GM19035 (cell line): ENCODE measurements around the gene LBHD2.
"Not testable (repeated sequence)": the region's sequence is repeated elsewhere in the genome, so short reads cannot be mapped to it uniquely, and the experiment has no call there.

Source experiments
- ATAC-seq: cut with Tn5 transposase; IDR thresholded peaks from one replicate; pipeline ENCODE4 v1.9.1; 2021; ENCODE audit not compliant: unreplicated experiment

Gene LBHD2

DNA sequence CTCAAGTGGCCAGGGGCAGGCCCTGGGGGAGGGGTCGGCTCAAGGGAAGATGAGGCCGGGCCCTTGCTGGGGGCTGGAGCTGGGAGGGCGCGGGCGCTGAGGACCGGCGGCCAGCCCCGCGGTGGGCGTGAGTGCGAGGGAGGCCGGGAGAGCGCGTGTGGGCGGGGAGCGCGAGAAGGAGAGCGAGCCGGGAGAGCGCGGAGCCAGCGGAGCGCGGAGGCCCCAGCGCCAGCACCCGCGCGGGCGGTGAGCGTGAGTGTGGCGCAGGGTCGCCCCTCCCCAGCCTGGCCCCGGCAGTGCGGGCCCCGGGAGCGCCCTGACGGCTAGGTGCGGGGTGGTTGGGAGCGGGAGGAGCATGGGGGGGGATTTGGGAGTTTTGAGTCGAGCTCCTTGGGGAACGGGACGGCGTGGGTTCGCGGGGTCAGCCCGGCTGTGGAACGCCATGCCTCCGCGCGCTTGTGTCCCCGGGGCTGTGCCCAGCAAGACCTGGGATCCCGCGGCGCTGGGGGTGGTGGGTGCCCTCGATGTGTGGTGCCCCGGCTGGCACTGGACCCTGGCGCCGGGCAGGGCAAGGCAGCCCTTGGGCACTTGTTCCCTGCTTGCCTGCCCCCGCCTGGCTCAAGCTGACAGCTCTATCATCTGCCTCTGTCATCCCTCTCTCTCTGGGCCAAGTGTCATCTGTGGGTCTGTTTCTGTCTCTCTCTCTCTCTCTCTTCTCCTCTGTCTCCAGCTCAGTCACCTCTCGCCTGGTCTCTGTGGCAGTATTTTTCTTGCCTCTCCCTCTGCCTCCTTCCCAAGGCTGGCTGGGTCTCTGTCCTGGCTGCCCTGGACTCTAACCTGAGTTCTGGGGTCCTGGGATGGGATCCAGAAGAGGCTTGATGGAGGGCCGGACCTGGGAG, at the start of gene LBHD2:
Gene LBHD2 (plus strand): TSS at position 190 of the 899 bp plus-strand sequence. CDS start 1,803 bp downstream, outside the sequence.
- no peak for ATAC-seq

DNA sequence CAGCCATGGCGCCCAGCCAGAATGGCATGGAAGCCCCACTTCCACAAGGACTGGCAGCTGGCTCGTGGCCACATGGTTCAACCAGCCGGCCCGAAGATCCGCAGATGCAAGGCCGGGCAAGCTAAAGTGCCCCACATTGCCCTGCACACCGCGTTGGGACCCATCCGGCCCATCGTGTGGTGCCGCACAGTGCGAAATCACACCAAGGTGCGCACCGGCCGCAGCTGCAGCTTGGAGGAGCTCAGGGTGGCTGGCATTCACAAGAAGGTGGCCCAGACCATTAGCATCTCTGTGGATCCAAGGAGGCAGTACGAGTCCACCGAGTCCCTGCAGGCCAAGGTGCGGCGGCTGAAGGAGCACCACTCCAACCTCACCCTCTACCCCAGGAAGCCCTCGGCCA, 42.5 kb upstream of the LBHD2 start:
- ATAC-seq, result no peak

DNA sequence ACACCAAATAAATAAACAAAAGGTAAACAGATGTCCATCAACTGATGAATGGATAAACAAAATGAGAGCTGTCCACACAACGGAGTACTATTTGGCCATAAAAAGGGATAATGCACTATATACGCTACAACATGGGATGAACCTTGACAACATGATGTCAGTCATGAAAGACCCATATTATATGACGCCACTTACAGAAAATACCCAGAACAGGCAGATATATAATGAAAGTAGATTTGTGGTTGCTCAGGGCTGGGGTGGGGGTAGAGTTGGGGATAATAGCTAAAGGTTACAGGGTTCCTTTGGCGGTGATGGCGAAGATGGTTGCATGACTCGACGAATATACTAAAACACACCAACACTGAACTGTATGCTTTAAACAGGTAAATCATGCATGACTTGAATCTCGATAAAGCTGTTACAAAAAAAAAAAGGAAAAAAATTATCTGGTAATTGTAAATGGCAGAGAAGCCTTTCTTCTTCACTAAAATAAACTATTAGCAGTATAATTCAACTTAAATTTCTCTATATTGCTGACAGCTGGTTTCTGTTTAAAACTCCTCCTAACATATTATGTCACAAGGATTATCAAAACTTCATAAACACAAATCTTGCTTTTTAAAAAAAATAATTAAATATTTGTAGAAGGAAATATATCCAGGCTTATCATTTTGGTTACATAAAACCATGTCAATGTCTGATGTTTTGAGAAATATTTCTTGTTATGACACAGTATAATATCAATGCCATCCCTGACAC, 40.6 kb upstream of the LBHD2 start:
- ATAC-seq, result no peak

DNA sequence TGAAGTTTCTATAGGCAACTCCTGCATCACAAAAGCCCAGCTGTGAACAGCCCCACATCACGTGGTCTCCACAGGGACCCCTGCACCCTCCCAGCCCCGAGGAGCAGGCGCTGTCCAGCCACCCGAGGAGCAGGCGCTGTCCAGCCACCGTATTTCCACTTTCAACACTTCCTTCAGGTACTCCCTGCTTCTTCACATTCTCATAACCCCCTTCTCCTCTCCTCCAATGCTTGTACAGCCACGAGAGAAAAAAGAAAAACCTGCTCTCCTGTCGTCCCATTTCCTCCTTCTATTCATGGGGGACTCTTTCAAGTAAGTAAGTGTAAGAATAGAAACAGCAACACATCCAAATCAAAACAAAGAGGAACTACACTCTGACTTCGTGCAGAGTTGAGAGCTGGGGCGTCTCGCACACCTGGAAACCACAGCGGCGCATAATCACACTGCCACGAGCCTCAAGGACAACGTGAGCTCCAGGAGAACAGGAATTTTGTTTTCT, 38.6 kb upstream of the LBHD2 start:
- ATAC-seq, result no peak

DNA sequence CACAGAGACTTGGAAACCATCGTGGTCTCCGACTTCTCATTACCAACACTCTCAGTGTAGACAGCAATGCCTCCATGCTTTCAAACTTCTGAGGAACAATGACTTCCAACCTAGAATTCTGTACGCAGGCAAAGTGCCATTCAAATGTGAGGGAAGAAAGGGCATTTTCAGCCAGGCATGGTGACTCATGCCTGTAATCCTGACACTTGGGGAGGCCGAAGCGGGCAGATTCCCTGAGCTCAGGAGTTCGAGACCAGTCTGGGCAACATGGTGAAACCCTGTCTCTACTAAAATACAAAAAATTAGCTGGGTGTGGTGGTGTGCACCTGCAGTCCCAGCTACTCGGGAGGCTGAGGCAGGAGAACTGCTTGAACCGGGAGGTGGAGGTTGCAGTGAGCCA, 36.6 kb upstream of the LBHD2 start:
- not testable (repeated sequence) for ATAC-seq

DNA sequence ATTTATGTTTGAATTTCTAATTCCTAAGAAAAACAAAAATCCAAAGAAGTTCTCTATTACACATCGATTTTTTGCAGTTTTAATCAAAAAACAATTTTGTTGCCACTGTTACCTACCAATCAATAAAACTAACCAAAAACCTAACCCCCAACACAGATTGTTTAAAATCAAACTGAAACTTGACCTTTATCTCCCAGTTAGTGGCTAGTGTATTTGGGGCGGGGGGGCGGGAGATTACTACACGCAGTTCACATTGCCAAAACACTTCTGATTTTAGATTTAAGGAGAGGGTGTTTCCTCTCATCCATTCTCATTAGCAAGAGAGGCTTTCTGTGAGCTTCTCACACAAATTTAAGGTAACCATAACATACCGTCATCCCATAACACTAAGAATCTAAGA, 33.1 kb upstream of the LBHD2 start:
- no peak for ATAC-seq

DNA sequence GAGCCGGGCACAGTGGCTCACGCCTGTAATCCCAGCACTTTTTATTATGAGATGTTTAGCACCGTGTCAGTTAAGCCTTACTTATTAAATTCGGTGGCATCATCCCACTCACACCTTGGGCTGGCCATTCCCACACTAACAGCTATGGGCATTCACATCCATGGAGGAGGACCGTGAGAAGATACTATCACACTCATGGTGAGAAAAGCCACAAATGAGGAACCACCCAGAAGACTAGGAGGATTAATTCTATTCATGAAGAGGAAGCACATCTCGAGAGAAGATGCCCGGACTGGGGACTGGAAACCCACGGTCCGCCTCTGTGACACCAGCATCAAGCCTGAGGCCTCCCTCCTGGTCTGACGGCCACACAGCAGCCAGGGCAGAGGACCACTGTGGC, 31.6 kb upstream of the LBHD2 start:
- ATAC-seq, result no peak

DNA sequence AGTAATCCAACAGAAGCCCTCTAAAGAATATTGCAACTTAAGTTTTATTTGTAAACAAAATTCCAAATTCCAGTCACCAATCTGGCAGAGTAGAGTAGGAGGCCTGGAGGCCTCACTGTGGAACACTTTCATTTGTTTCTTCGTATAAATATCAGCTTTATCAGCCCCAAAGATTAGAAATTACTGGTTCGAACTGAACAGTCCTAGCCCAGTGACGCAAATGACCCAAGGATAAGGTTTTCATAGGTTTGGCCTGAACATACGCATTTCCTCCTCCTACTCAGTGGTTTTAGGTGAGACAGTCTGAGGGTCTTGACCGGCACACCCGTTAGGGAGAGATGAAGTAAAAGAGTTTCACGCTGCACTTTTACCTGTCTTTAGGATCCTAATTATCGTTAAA, 28.3 kb upstream of the LBHD2 start:
- no peak for ATAC-seq

DNA sequence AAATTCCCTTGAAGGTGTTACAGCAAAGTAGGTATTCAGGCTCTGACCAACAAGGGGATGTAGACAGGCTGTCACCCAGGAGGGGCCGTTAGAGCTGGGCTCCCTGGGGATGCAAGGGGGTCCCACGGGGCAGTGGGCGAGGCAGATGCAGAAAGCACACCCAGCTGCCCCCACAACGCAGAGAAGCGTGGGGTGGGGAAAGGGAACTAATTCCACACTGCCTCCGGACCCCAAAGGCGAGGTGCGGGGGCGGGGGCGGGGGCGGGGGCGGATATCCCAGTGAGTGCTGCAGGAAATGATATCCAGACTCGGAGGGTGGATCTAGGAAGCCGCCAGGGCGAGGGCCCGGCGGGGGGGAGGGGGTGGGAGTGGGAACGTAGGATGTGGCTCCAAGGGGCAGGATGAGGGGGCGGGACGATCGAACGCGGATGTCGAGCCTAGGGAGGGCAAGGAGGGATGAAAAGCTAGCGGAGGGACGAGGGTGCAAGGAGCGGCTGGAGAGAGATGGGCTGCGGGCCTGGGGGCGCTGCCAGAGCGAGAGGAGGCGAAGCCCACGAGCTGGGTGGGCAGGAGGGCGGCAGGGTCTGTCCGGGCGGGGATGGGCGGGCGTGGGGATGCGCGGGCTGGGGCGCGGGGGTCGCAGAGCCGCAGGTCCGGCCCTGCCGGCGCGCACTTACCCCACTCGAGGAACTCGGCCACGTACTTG, 27.5 kb upstream of the LBHD2 start:
- no peak for ATAC-seq

DNA sequence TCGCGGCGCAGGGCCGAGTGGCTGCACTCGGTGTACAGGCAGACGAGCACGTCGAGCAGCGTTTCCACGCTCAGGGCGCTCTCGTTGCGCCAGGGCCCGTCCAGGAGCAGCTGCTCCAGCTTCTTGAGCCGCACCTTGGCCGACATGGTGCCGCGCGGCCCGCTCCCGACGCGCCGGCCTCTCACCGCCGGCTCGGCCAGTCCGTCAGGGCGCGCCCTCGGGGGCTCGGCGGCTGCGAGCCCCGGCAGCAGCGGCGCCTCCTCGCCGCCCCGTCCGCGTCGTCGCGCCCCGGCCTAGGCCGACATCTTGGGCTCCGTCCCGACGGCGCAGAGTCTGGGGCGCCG, 27.0 kb upstream of the LBHD2 start:
- no peak for ATAC-seq

DNA sequence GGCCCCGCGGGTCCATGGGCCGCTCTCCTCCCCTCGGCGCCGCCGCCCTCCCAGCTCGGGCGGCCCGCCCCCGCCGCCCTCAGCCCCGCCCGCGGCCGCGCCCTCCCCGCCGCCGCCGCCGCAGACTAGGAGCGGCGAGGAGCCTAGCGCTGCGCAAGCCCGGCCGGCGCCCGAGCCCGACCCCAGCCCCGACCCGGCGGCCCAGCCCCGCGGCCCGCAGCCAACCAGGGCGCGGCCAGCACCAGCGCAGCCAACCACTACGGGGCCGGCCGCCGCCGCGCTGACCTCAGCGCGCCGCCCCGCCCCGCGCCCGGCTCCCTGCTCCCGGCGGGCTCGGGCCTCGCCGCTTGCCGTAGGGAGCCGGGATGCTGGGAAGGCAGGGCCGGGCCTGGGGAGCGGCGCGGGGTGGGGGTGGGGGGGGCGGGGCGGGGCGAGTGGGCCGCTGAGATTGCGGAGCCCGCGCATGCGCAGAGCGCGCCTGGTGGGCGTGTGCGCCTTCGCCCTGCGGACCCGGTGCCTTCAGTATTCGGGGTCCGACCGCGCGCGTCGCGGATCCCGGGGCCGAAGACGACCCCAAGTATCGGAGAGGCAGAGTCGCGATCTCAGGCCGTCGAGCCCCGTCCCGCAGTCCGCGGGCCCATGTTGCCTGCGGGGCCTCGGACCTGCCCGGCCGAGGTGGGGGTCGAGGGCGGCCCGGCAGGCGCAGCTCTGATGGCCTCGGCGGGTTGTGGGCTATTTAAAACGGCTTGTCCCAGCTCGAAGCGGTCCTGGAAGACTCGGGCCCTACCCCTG, 26.4 kb upstream of the LBHD2 start, which contains the start of gene CDC42BPB:
Gene CDC42BPB (minus strand): TSS at position 178 of the 792 bp plus-strand sequence. CDS start 376 bp downstream, outside the sequence.
- ATAC-seq, result peak; percentile 76

DNA sequence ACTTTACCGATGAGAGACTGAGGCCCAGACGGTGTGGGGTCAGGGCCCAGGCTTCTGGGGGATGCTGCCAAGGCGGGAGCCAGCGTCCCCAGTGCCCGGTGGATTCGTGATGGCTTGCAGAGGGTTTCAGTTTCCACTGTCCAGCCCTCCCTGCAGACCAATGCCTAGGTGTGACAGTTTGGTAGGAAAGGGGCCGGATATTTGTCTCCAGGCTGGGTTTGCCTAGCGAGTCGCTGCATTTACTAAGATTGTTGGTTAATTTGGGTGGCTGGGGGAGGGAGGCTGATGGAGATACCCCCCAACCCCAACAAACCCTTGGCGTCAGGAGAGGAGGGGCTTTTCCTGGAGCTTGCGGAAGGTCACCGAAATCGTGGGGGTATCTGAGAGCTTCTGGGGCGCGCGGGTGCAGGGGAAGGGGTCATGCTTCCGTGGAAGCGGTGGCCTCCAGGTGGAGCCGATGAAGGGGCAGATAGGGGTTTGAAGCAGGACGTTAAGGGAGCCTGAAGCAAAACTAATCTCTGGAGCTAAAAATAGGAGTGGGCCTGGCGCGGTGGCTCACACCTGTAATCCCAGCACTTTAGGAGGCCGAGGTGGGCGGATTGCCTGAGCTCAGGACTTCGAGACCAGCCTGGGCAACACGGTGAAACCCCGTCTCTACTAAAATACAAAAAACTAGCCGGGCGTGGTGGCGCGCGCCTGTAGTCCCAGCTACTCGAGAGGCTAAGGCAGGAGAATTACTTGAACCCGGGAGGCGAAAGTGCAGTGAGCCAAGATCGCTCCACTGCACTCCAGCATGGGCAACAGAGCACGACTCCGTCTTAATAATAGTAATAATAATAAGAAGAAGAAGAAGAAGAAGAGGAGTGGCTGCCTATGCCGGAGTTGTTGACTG, 25.6 kb upstream of the LBHD2 start:
- ATAC-seq, result no peak

DNA sequence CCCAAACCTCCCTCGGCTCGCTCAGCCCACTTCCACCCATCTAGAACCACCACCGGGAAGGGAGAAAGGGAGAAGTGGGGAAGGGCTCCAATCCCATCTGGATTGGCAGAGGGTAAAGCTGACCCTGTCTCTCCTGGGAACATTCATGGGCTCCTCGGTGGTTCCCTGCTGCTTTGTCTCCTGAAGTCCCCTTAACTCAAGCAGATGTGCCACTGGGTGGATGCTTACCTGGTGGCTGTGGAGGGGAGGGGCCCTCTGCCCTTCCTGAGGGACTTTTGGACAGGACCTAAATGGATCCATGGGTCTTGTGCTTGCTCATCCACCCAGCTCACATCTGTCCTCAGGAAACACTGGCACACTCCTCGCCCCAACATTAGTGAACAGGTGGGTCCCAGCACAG, 24.5 kb upstream of the LBHD2 start:
- no peak for ATAC-seq

DNA sequence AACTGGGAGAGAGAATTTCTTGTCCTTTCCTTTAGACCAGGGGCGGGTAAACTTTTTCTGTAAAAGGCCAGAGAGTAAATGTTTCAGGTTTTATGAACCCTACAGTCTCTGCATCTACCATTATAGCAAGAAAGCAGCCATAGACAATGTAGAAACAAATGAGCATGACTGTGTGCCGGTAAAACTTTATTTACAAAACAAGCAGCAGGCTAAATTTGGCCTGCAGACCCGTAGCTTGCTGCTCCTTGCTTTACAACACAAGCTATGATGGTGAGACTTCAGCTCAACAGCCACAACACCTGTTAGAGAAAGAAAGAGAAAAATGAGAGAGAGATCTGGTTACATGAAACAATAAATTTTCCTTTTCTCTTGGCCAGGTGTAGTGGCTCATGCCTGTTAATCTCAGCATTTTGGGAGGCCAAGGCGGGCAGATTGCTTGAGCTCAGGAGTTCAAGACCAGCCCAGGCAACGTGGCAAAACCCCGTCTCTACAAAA, 22.5 kb upstream of the LBHD2 start:
- ATAC-seq, result no peak

DNA sequence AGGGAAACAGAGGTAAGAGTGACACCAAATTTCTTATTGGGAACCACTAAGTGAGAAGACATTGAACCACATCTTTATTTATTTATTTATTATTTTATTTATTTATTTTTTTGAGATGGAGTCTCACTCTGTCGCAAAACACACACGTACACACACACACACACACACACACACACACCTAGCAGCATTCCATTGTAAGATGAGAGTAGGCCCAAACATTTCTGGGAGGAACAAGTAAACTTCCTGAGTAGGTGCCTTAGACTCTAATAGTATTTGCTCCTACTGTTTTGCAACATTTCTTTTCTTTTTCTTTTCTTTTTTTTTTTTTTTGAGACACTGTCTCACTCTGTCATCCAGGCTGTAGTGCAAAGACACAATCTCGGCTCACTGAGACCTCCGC, 19.6 kb upstream of the LBHD2 start:
- no peak for ATAC-seq

DNA sequence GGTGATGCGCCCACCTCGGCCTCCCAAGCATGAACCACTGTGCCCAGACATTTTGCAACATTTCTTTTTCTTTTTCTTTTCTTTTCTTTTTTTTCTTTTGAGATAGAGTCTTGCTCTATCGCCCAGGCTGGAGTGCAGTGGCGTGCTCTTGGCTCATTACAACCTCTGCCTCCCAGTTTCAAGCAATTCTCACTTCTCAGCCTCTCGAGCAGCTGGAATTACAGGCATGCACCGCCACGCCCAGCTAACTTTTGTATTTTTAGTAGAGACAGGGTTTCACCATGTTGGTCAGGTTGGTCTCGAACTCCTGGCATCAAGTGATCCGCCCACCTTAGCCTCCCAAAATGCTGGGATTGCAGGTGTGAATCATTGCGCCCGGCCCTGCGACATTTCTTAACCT, 19.0 kb upstream of the LBHD2 start:
- no peak for ATAC-seq

DNA sequence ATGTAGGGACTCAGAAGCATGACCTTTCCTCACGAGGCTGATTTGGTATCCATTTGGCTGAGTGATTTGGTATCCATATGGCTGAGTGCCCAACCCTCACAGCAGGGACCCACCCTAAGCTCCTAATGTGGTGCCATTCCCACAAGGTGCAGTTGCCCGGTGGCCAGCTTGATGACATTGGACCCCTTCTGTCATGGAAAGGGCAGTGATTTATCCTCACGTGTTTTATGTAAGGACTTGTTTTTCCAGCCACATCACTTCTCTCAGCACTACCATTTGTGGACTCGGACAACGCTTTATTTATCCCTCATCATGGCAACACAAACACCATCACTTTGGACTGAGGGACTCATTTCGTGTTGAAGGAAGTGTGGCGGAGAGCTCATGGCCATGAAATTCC, 18.1 kb upstream of the LBHD2 start:
- ATAC-seq, result no peak

DNA sequence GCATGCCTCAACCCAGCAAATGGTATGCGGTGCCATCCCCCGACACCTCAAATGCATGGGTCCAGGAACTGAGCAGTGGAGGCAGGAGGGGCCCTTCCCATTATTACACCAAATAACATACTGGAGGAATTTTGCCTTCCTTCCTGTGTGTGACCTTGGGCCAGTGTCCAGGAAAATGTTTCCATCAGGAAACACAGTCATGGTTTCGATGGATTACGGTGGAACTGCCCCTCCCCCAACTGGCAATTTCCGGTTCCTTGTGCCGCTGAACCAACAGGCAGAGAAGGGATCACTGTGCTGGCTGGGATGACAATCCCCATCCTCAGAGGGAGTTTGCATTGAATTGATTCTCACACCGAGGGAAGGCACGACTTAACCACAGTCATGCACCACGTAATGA, 17.6 kb upstream of the LBHD2 start:
- ATAC-seq, result no peak

DNA sequence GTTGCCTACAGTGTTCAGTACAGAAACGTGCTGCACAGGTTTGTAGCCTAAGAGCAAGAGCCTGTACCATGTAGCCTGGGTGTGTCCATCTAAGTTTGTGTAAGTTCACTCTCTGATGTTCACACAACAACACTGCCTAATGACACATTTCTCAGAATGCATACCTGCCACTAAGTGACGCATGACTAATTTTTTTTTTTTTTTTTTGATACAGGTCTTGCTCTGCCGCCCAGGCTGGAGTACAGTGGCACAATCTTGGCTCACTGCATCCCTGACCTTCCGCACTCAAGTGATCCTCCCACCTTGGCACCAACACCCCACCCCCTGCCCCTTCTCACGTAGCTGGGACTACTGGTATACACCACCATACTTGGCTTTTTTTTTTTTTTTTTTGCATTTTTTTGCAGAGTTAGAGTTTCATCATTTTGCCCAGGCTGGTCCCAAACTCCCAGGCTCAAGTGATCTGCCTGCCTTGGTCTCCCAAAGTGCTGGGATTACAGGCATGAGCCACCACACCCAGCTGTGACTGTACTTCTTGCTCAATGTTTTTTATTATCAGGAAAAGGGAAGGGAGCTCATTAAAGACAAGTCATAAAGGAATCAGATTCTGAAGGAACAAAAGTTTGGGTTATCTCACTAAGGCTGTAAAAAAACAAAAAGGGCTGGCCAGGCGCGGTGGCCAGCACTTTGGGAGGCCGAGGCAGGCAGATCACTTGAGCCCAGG, 16.6 kb upstream of the LBHD2 start:
- no peak for ATAC-seq
